ENCODE data around the gene TSPAN11. TPM values are rescaled to one million over a fixed set of nuclear protein-coding genes. Genes with fewer than 3 reads are reported as not detected.

TSPAN11 gene
- total and polyA plus RNA-seq, 2 experiments from 2014 or later = 2.1 to 6.0 TPM

- Histone ChIP-seq H3K36me3 (ENCODE audit: insufficient read depth) (no peaks in the 10 kb centered on the region), H3K4me1 (ENCODE audit: insufficient read depth) (peaks cover 12% of the 10 kb centered on the region), H3K27ac (ENCODE audit: low read depth) (no peak overlapping the region), H3K9me2 (ENCODE audit: insufficient read depth) (no peaks in the 10 kb centered on the region), H3K4me3 (no peak overlapping the region), H3K4me2 (no peak overlapping the region), H3K79me2 (replicated peaks; ENCODE audit: insufficient read depth) (no peaks in the 10 kb centered on the region), H3K27me3 (ENCODE audit: insufficient read depth) (no peaks in the 10 kb centered on the region), H3F3A (replicated peaks; ENCODE audit: low read depth) (no peaks in the 10 kb centered on the region), H2AFZ (peak overlapping the region; percentile 85), H4K20me1 (replicated peaks; ENCODE audit: insufficient read depth) (no peaks in the 10 kb centered on the region)
- peaks cover 3% of the 10 kb centered on the region; the same call in 1 of the 3 replicates for H3K9me3 Mint-ChIP-seq
- no peak overlapping the region for H3K4me3 Mint-ChIP-seq
- H3K4me1 Mint-ChIP-seq = peaks cover 17% of the 10 kb centered on the region
- ATAC-seq (peak; percentile 37; the same call in 2 of the 3 replicates), DNase-seq (ENCODE audit: low spot score) (no peak)
- H3K27ac Mint-ChIP-seq = no peak overlapping the region
- no peak for TF ChIP-seq REST (IDR thresholded peaks at IDR 0.05; ENCODE audit: unreplicated experiment)
- TF ChIP-seq ETS1 (IDR thresholded peaks at IDR 0.05) = no peak
- TF ChIP-seq STAT1 (IDR thresholded peaks at IDR 0.05; ENCODE audit: unreplicated experiment) = no peak
- no peak for TF ChIP-seq ZNF331 (CRISPR knock-in tag; IDR thresholded peaks at IDR 0.05; ENCODE audit: low read depth)
- no peak for TF ChIP-seq EZH2 (IDR thresholded peaks at IDR 0.05; ENCODE audit: low read depth, unreplicated experiment)
- TF ChIP-seq EZH2phosphoT487 (IDR thresholded peaks at IDR 0.05; ENCODE audit: unreplicated experiment) = no peak
- no peak for TF ChIP-seq CTCF (conservative IDR thresholded peaks at IDR 0.05; ENCODE audit: low read depth in 2 of 2)
- no peak for TF ChIP-seq ZNF114 (CRISPR knock-in tag; IDR thresholded peaks at IDR 0.05)
- TF ChIP-seq CREB1 (CRISPR knock-in tag; IDR thresholded peaks at IDR 0.05; ENCODE audit: low read depth) = no peak
- TF ChIP-seq JUNB (IDR thresholded peaks at IDR 0.05; ENCODE audit: unreplicated experiment) = no peak
- no peak for TF ChIP-seq POLR2AphosphoS5 (IDR thresholded peaks at IDR 0.05; ENCODE audit: low read depth)
- TF ChIP-seq NANOG (IDR thresholded peaks at IDR 0.05; ENCODE audit: borderline replicate concordance) = no peak
- no peak for TF ChIP-seq ZNF462 (CRISPR knock-in tag; IDR thresholded peaks at IDR 0.05)
- no peaks in the 10 kb centered on the region for H3K36me3 Mint-ChIP-seq (ENCODE audit: low read depth)
- peaks cover 3% of the 10 kb centered on the region for H3K27me3 Mint-ChIP-seq (ENCODE audit: insufficient read depth, low read depth, poor library complexity)
Measured at GRCh38 chr12:30914986-30915591, 11.5 kb upstream of the TSPAN11 start.

Data from GM23338 (cell line).